ENCODE measurements around the gene CMC1.

CMC1 gene

GRCh38 chr3:28294667-28295413, 53.4 kb downstream of the CMC1 start:
- Histone ChIP-seq H3K4me3 (ENCODE audit: low read depth, low read length) (no peak overlapping the region), H3K27ac (no peak overlapping the region), H3K27me3 (replicated peaks) (no peaks in the 10 kb centered on the region), H3K36me3 (replicated peaks) (no peaks in the 10 kb centered on the region)
- TF ChIP-seq, protein P1, sequence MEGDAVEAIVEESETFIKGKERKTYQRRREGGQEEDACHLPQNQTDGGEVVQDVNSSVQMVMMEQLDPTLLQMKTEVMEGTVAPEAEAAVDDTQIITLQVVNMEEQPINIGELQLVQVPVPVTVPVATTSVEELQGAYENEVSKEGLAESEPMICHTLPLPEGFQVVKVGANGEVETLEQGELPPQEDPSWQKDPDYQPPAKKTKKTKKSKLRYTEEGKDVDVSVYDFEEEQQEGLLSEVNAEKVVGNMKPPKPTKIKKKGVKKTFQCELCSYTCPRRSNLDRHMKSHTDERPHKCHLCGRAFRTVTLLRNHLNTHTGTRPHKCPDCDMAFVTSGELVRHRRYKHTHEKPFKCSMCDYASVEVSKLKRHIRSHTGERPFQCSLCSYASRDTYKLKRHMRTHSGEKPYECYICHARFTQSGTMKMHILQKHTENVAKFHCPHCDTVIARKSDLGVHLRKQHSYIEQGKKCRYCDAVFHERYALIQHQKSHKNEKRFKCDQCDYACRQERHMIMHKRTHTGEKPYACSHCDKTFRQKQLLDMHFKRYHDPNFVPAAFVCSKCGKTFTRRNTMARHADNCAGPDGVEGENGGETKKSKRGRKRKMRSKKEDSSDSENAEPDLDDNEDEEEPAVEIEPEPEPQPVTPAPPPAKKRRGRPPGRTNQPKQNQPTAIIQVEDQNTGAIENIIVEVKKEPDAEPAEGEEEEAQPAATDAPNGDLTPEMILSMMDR (IDR thresholded peaks at IDR 0.05; ENCODE audit: low read depth, low read length, missing control alignments) = no peak
- in situ Hi-C loops (cut with HindIII; ENCODE audit: low pct_ligation_motif_present, low sequenced_read_pairs) = no loop called here
- no peak for DNase-seq

GRCh38 chr3:28295898-28296490, 54.6 kb downstream of the CMC1 start:
- no peak overlapping the region for H3K4me3 ChIP-seq (ENCODE audit: low read depth, low read length)

DNA sequence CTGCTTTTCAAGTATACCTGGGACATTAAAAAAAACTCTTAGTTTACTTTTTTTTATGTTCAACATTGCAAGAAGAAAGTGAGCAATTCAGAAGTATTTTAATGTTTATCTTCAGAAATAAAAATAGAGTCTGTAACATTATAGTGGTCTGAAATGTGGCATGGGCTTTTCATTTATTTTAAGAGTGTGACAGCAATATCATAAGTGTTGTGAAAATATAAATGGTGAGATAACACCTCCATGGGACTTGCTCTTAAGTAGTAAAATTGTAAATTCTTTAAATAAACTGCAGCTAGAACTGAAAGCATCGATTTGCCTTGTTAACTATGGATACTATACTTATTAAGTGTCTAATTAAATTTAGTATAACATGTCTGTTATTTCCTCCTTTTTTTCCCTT, 58.3 kb downstream of the CMC1 start:
- TF ChIP-seq, protein P1 (IDR thresholded peaks at IDR 0.05; ENCODE audit: low read depth, low read length, missing control alignments) = no peak
- Histone ChIP-seq H3K4me3 (ENCODE audit: low read depth, low read length) (no peak overlapping the region), H3K27ac (no peak overlapping the region), H3K36me3 (replicated peaks) (no peaks in the 10 kb centered on the region), H3K27me3 (replicated peaks) (no peaks in the 10 kb centered on the region)
- in situ Hi-C loops (cut with HindIII; ENCODE audit: low pct_ligation_motif_present, low sequenced_read_pairs) = no loop called here
- no peak for DNase-seq

More at GRCh38 chr3:28295898-28296490, 54.6 kb downstream of the CMC1 start:
- in situ Hi-C loops (cut with HindIII; ENCODE audit: low pct_ligation_motif_present, low sequenced_read_pairs) = no loop called here
- no peak for DNase-seq
- TF ChIP-seq, protein P1 (IDR thresholded peaks at IDR 0.05; ENCODE audit: low read depth, low read length, missing control alignments) = no peak
- Histone ChIP-seq H3K27me3 (replicated peaks) (no peaks in the 10 kb centered on the region), H3K27ac (no peak overlapping the region), H3K36me3 (replicated peaks) (no peaks in the 10 kb centered on the region)

DNA sequence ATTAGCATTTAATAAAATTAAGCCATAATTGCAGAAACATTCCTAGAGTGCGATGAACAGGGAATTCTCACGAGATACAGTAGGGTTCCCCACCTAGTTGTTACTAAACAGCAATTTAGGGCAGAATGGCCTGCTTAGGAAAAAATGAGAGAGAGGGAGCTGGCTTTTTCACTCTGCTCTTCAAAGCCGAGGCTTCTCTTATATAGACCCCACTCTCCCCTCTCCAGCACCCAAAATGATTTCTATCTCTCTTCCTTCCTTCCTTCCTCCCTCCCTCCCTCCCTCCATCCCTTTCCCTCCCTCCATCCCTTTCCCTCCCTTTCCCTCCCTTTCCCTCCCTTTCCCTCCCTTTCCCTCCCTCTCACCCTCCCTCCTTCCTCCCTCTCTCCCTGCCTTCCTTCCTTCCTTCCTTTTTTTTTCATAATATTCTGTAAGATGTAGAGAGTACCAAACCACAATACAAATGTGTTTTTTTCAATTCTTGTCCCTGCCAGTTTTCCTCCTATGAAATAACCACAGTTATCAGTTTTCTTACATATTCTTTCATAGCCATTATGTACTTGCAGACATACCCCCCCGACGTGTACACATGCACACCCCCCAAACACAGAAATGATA, 59.0 kb downstream of the CMC1 start:
- no peaks in the 10 kb centered on the region for H3K36me3 ChIP-seq (replicated peaks)
- TF ChIP-seq, protein P1 (IDR thresholded peaks at IDR 0.05; ENCODE audit: low read depth, low read length, missing control alignments) = no peak

GRCh38 chr3:28301688-28302087, 60.3 kb downstream of the CMC1 start:
- in situ Hi-C loops (cut with HindIII; ENCODE audit: low pct_ligation_motif_present, low sequenced_read_pairs) = no loop called here

More for the DNA sequence above, 59.0 kb downstream of the CMC1 start:
- Histone ChIP-seq H3K4me3 (ENCODE audit: low read depth, low read length) (no peak overlapping the region), H3K27ac (no peak overlapping the region), H3K27me3 (replicated peaks) (no peaks in the 10 kb centered on the region)
- in situ Hi-C loops (cut with HindIII; ENCODE audit: low pct_ligation_motif_present, low sequenced_read_pairs) = no loop called here
- DNase-seq = no peak

More at GRCh38 chr3:28301688-28302087, 60.3 kb downstream of the CMC1 start:
- H3K27me3 ChIP-seq (replicated peaks) = no peaks in the 10 kb centered on the region
- peak; percentile 8 for DNase-seq
- no peak overlapping the region for H3K27ac ChIP-seq
- TF ChIP-seq, protein P1 (IDR thresholded peaks at IDR 0.05; ENCODE audit: low read depth, low read length, missing control alignments) = no peak
- no peaks in the 10 kb centered on the region for H3K36me3 ChIP-seq (replicated peaks)
- no peak overlapping the region for H3K4me3 ChIP-seq (ENCODE audit: low read depth, low read length)
